ENCODE measurements around the gene PLEKHA7. TPM values are rescaled to one million over a fixed set of nuclear protein-coding genes. Genes with fewer than 3 reads are reported as not detected.
"Not testable (repeated sequence)": the region's sequence is repeated elsewhere in the genome, so short reads cannot be mapped to it uniquely, and the experiment has no call there.

PLEKHA7 gene
- total RNA-seq, 1 donor from 2014 or later, result 4.3 TPM

- DNase-seq, result no peak
Measured at GRCh38 chr11:16876837-16877236, 137.4 kb downstream of the PLEKHA7 start.

- no peak for DNase-seq
Measured at GRCh38 chr11:16876053-16876752, 138.0 kb downstream of the PLEKHA7 start.

DNA sequence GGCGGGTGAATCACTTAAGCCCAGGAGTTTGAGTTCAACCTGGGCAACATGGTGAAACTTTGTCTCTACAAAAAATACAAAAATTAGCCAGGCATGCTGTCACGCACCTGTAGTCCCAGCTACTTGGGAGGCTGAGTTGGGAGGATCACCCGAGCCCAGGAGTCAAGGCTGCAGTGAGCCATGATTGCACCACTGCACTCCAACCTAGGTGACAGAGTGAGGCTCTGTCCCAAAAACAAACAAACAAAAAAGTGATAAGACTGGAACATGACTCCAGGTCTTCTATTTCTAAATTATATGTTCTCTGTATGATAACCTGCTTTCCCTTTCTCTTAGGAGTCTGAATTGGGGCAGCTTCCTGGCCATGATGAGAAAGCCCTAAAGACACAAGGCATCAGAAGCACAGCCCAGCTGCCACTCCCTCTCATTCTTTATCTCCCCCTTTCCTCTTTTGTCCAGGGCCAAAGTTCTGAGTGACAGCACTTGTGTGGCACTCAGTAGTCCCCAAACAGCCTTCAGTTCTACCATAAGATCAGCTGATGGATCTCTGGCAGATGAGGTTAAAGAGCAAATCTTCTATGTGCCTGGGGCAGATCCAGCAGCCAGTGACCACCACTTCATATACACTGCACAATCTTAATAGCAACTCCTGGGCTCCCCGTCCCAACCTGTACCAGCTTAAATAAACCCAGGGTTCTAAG, 139.8 kb downstream of the PLEKHA7 start:
- no peak for DNase-seq

DNA sequence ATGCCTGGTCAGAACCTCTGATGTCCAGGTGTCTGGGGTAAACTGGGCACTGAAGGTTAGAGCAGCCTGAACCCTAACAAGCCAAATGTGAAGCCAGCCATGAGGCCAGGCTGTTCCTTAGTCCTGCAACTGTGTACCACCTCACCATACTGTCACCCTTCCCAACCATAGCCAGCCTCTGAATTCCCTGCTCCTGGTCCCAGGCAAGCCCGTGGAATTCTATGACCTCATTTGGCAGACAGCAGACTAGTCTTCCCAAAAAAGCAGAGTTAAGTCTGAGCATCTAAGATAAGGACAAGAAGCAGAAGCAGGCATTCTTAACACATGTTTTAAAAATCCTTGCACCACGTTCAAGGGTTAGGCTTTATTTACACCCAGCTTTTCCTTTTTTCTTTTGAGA, 140.9 kb downstream of the PLEKHA7 start:
- no peak for DNase-seq

DNA sequence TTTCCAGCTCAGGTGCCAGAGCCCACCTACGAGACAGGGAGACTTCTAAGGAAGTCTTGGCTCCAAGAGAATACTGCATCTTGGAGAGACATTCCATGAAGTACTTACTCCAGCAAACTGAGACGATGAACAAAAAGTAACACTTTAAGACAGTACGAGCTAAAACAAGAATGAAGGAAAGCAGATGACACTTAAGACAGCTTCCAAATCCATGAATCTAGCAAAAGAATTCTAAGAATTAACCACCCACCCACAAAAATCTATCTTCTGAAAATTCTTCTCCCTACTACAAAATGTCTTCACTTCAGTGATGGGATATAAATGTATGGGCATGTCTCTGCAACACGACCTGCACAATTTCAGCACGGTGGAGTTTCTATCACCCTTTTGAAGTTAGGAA, 142.8 kb downstream of the PLEKHA7 start:
- no peak for DNase-seq

GRCh38 chr11:16867097-16867496, 147.1 kb downstream of the PLEKHA7 start:
- DNase-seq, result no peak

DNA sequence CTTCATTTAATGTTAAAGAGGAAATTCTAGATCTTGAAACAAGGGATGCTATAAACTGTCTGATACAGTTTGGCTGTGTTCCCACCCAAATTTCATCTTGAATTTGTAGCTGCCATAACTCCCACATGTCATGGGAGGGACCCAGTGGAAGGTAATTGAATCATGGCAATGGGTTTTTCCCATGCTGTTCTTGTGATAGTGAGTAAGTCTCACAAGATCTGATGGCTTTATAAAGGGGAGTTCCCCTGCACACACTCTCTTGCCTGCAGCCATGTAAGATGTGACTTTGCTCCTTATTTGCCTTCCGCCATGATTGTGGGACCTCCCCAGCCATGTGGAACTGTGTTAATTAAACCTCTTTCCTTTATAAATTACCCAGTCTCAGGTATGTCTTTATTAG, 149.8 kb downstream of the PLEKHA7 start:
- not testable (repeated sequence) for DNase-seq

DNA sequence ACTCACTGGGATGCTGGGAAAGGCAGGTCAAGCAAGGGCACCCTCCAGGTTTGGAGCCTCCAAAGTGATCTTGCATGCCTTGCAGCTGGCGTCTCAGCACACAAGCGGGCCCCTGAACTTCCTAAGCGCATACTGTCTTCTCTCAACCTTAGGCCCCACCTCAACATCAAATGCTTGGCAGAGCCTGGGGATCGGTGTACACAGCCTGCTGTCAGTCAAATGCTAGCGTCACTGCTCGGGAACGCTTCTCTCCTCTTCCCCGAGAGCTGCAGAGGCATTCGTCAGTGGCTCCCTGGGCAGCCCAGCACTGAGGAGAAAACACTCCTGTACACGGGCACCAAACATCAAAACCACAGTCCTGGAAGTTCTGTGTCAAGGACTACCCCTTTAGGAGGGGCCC, 150.8 kb downstream of the PLEKHA7 start:
- no peak for DNase-seq

GRCh38 chr11:16862726-16863125, 151.5 kb downstream of the PLEKHA7 start:
- DNase-seq, result no peak

DNA sequence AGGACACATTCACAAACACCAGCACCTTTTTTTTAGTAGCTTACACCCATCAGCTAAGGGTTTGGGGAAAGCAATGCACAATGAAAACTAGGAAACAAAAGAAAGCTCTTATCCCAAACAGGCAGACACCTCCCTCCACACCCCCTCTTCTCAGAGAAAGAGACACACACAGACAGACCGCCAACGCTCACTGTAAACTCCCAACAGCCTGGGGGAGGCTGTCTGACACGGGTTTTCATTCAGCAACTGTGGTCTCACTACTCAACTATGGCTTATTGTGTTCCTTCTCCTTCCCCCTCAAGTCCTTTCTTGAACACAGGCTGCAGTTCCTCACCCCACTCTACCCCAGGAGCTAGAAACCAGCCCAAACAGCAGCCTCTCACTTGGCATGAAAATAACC, 152.4 kb downstream of the PLEKHA7 start:
- no peak for DNase-seq

- DNase-seq, result no peak
Measured at GRCh38 chr11:16860617-16861016, 153.6 kb downstream of the PLEKHA7 start.

DNA sequence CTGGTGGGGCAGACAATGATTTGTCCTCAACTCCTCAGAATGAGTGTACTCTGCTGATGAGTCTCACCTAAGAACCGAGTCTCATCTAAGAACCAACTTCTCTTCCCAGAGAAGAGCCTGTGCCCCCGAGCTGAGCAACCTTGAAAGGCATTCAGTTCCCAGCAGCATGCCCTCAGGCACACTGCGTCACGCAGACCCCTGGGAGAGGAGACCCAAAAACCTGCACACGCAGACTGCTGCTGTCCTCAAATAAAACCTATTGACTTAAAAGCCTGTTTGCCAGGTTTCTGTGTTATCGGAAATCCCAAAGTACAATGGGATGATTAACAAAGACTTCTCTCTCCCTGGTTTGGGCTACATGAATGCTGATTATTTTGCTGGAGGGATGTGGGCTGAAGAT, 154.6 kb downstream of the PLEKHA7 start:
- no peak for DNase-seq

DNA sequence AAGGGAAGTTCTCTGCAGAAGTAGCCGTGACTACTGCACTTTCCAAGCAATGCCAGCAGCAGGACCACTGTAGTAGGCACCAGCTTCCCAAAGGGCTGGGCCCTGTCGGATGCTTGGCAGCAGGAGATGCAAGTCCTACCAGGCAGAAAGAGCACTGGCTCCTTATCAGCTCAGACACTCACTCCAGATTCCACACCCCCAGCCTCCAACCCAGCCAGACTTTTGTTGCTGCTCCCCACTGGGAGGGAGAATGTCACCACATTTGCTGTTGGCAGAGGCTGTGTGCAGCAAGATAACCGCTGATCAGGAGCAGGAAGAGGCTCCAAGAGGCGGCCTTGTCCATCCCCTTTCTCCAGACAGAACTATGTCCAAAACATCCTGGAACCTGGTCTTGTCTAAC, 157.0 kb downstream of the PLEKHA7 start:
- DNase-seq, result no peak

DNA sequence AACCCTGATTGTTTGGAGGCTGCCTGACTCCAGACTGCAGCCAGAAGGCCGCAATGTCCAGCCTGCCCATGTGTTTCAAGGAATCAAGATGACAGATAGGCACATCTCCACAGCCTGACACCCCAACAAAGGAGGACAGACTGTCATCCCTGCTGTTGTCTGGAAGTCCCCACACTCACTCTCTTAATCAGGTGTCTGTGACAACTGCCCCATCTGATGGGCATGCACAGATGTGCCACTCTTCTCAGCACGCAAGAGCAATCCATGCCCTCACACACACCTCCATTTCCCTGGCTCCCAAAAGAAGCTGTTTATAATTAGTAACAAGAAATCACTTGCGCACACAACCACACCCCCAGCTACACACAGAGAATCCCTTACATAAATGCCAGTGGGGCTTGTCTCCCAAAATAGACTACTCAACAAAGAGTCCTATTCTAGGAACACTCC, 158.2 kb downstream of the PLEKHA7 start:
- DNase-seq, result no peak

- no peak for DNase-seq
Measured at GRCh38 chr11:16854979-16855378, 159.2 kb downstream of the PLEKHA7 start.

DNA sequence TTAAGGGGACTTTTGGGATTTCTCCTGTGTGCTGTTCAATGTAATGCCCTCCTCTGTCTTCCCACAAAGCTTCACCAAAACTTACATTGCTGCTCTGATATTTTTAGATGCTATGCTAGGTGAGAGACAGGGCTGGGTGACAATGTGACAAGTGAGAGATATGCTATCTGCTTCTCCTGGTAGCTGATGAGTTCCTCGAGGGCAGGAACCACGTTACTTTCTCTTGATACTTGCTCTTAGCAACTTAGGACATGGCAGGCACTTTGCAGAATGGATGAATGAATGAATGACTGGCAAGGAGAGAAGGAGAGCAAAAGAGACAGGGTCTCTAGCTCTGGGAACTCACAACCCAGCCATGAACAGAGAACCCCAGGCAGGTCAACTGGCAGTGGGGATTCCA, 160.4 kb downstream of the PLEKHA7 start:
- DNase-seq, result no peak

DNA sequence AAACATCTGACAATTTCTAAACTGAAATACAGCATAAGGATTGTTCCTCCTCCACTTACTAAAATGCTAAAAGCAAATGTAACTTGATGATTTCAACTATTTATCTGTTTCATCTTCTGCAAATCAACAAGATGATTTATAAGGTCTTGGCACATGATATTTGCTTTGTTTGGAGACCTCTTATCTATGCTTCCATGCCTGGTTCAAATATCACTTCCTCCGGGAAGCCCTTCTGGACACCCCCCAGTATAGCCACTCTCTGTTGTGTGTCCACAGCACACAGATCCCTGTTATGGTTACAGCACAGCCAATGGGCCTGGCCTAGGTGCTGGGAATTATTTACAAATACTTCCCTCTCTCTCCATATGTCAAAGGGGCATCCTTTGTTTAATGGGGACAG, 160.9 kb downstream of the PLEKHA7 start:
- no peak for DNase-seq

DNA sequence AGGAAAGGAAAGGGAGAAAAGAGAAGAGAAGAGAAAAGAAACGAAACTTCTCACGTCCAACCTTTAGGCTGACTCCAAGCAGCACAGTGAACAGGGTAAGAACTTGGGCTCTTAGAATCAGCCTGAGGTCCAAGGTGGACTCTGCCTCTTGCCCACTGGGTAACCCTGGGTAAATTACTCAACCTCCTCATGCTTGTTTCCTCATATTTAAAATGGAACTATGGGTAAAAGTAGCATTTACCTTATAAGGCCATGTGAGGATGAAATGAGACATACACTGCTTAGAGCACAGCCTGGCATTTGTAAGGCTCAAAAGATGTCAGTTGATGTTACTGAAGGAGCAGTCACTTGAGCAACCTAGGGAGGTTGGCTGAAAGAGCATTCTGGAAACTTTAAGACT, 167.9 kb downstream of the PLEKHA7 start:
- DNase-seq, result no peak

- no peak for DNase-seq
Measured at GRCh38 chr11:16844268-16844771, 169.9 kb downstream of the PLEKHA7 start.

- peak; percentile 31 for DNase-seq
Measured at GRCh38 chr11:16843294-16843693, 170.9 kb downstream of the PLEKHA7 start.

DNA sequence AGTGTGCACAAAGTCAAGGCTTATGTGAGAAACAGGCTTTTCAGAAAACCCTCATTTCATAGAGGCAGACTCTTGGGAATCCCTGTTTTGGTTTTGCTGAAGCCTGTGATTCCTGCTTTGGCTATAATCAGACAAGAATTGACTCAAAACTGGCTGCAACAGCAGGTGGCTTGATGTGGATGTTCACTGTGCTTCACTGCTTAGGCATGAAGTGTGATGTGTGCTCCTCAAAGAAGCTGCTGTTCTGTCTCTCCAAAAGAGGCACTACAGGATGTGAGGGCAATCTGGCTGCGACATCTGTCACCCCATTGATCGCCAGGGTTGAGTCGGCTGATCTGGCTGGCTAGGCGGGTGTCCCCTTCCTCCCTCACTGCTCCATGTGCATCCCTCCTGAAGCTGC, 172.2 kb downstream of the PLEKHA7 start:
- no peak for DNase-seq

DNA sequence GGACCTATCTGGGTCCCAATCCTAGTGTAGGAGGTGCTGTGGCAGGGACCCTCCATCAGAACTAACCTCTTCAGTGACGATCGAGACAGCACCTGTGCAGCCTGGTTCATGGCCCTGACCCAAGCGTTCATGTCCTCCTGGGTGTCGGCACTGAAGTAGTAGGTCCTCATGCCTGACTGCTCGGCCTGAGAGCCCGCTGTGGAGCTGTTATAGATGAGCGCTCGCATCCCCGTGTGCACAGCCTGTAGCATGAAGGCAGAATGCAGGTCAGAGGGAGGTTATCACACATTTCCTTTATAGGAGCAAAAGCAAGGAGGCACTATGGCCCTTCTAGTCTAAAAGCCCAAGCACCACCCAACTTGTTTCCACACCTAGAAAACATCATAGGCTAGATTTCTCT, 172.7 kb downstream of the PLEKHA7 start:
- DNase-seq, result no peak

DNA sequence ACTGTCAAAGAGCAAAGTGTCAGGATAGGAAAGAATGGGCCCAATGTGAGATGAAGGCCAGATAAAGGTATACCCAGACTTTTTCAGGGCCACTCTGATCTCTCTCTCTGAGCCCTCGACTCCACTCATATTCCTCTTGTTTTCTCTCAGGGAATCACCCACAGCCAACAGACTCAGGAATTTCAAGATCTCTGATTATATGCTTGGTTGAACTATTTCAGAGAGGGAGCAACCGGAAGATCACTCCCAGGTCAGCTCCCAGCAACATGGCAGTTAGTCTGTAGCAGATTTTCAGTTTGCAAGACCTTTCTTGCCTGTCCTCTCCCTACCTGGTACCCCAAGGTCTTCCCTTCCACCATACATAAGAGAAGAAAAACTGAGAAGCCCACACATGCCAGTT, 173.3 kb downstream of the PLEKHA7 start:
- no peak for DNase-seq

GRCh38 chr11:16839821-16840220, 174.4 kb downstream of the PLEKHA7 start:
- DNase-seq, result peak; percentile 69

All from dermis blood vessel endothelial cell (primary cell).